Measurements from ENCODE around the gene TAS2R42. TPM values are rescaled to one million over a fixed set of nuclear protein-coding genes. Genes with fewer than 3 reads are reported as not detected.

TAS2R42 gene
- total RNA-seq, 4 donors from 2014 or later = not detected

- Histone ChIP-seq H3K9me3 (no peaks in the 10 kb centered on the region), H3K4me1 (no peaks in the 10 kb centered on the region), H3K27me3 (no peaks in the 10 kb centered on the region), H3K27ac (no peak overlapping the region), H3K36me3 (no peaks in the 10 kb centered on the region), H3K4me3 (no peak overlapping the region)
- intact Hi-C loops (cut with DNase I) = no loop called here
- no peak for TF ChIP-seq CTCF (IDR thresholded peaks at IDR 0.05)
- no peak for TF ChIP-seq POLR2A (IDR thresholded peaks at IDR 0.05)
- WGBS, 2 donors = 31 to 50% methylated on average over 1 of the region's 1 CpG
- DNase-seq = no peak
These were observed 35.9 kb downstream of the TAS2R42 start for GRCh38 chr12:11150832-11151231.

GRCh38 chr12:11147420-11147819, 39.3 kb downstream of the TAS2R42 start:
- WGBS, 2 donors = 96 to 100% methylated on average over 1 of the region's 1 CpG
- H3K4me1 ChIP-seq = no peaks in the 10 kb centered on the region
- peaks cover 0 to 17% (median 0%) of the 10 kb centered on the region in 3 donors for H3K9me3 ChIP-seq
- no peak for DNase-seq
- H3K36me3 ChIP-seq = peaks cover 0 to 7% (median 0%) of the 10 kb centered on the region in 3 donors
- intact Hi-C loops (cut with DNase I) = no loop called here
- H3K27ac ChIP-seq = no peak overlapping the region
- H3K27me3 ChIP-seq = no peaks in the 10 kb centered on the region
- TF ChIP-seq POLR2A (IDR thresholded peaks at IDR 0.05) = no peak
- TF ChIP-seq CTCF (IDR thresholded peaks at IDR 0.05) = no peak
- H3K4me3 ChIP-seq = no peak overlapping the region

DNA sequence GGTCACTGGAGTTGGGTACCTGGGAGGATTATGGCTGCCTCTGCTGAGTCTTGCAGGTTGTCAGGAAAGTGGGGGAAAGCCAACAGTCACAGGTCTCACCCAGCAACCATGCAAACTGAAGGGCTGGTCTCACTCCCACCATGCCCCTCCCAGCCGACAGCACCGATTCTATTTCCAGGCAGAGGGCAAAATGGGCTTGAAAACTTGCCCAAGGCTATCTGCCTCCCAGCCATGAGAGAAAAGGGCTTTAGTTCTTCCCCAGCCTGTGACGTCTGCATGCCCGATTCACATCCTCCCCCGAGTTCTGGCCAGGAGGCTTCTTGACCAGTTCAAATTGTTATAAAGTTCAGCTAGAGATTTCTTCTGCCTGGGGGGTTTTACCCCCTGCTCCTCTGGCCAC, 42.4 kb downstream of the TAS2R42 start:
- Histone ChIP-seq H3K27me3 (no peaks in the 10 kb centered on the region), H3K9me3 (peaks cover 0 to 17% (median 0%) of the 10 kb centered on the region in 3 donors), H3K27ac (no peak overlapping the region), H3K4me3 (no peak overlapping the region), H3K4me1 (no peaks in the 10 kb centered on the region), H3K36me3 (peaks cover 0 to 7% (median 0%) of the 10 kb centered on the region in 3 donors)
- DNase-seq = no peak
- 77 to 93% methylated on average over 4 of the region's 5 CpGs for WGBS, 2 donors
- TF ChIP-seq POLR2A (IDR thresholded peaks at IDR 0.05) (no peak), CTCF (IDR thresholded peaks at IDR 0.05) (no peak)
- intact Hi-C loops (cut with DNase I) = no loop called here

GRCh38 chr12:11143352-11143751, 43.4 kb downstream of the TAS2R42 start:
- no peak for DNase-seq
- Histone ChIP-seq H3K36me3 (peaks cover 0 to 7% (median 0%) of the 10 kb centered on the region in 3 donors), H3K27me3 (no peaks in the 10 kb centered on the region), H3K4me1 (no peaks in the 10 kb centered on the region), H3K9me3 (peaks cover 0 to 17% (median 0%) of the 10 kb centered on the region in 3 donors), H3K4me3 (no peak overlapping the region), H3K27ac (no peak overlapping the region)
- WGBS, 2 donors = 58 to 74% methylated on average over 2 of the region's 2 CpGs
- intact Hi-C loops (cut with DNase I) = no loop called here
- TF ChIP-seq POLR2A (IDR thresholded peaks at IDR 0.05) (no peak), CTCF (IDR thresholded peaks at IDR 0.05) (no peak)

- TF ChIP-seq CTCF (IDR thresholded peaks at IDR 0.05) (no peak), POLR2A (IDR thresholded peaks at IDR 0.05) (no peak)
- Histone ChIP-seq H3K4me1 (peaks cover 0 to 11% (median 0%) of the 10 kb centered on the region in 3 donors), H3K36me3 (no peaks in the 10 kb centered on the region), H3K4me3 (no peak overlapping the region), H3K9me3 (no peaks in the 10 kb centered on the region), H3K27ac (no peak overlapping the region), H3K27me3 (no peaks in the 10 kb centered on the region)
- intact Hi-C loops (cut with DNase I) = no loop called here
- WGBS, 2 donors = 43 to 58% methylated on average over 2 of the region's 2 CpGs
- no peak for DNase-seq
These were observed 50.7 kb downstream of the TAS2R42 start for GRCh38 chr12:11136075-11136474.

Other genes starting within 250 kb of the TAS2R42 start
- 1 to 10 TPM in 3 of 4 donors, under 1 TPM in 1; 0.80 to 3.2 (median 1.7) TPM for gene TAS2R14, start 247.7 kb downstream of the TAS2R42 start, total RNA-seq
- gene TAS2R50, start 200.0 kb downstream of the TAS2R42 start, total RNA-seq = 1 to 10 TPM in 2 of 4 donors, not detected in 2; 2.0 to 2.3 TPM
- gene TAS2R20, start 188.6 kb downstream of the TAS2R42 start, total RNA-seq = 1 to 10 TPM in 2 of 4 donors, not detected in 2; 1.2 to 2.3 TPM
- gene TAS2R19, start 164.3 kb downstream of the TAS2R42 start, total RNA-seq = 1 to 10 TPM in 3 of 4 donors, under 1 TPM in 1; 0.29 to 5.9 (median 2.1) TPM
- gene TAS2R31, start 155.5 kb downstream of the TAS2R42 start, total RNA-seq = 1 to 10 TPM in 3 of 4 donors, not detected in 1; 1.7 to 6.5 (median 2.8) TPM
- 1 to 10 TPM in 2 of 4 donors, not detected in 2; 1.7 to 3.0 TPM for gene TAS2R46, start 124.6 kb downstream of the TAS2R42 start, total RNA-seq
- gene TAS2R43, start 94.6 kb downstream of the TAS2R42 start, total RNA-seq = 1 to 10 TPM in 2 of 4 donors, not detected in 2; 2.2 to 4.8 TPM
- 1 to 10 TPM in 2 of 4 donors, under 1 TPM in 2; 0.50 to 5.7 (median 2.4) TPM for gene TAS2R30, start 52.3 kb downstream of the TAS2R42 start, total RNA-seq
- gene SMIM10L1, start 15.7 kb downstream of the TAS2R42 start, total RNA-seq = 1 to 10 TPM; 3.4 to 6.1 (median 4.2) TPM
- not detected for gene PRB3, start 82.8 kb upstream of the TAS2R42 start, total RNA-seq
- gene PRB4, start 123.5 kb upstream of the TAS2R42 start, total RNA-seq = not detected
- not detected for gene PRB2, start 208.6 kb upstream of the TAS2R42 start, total RNA-seq

Data from esophagus squamous epithelium (tissue), 5 donors.